BE2C (cell line): ENCODE data around the gene CCDC187.

ENCODE experiments used
- DNase-seq: peaks from one replicate; pipeline ENCODE4 v3.0.0-alpha.2; 2020
- H3K27me3 ChIP-seq: fragments of 250-450 bp; sonication (Bioruptor Pico); 2 replicates; pipeline ENCODE4 v1.5.1; 2020; ENCODE audit warnings: mild to moderate bottlenecking
- H3K36me3 ChIP-seq: fragments of 250-450 bp; sonication (Bioruptor Pico); 2 replicates; pipeline ENCODE4 v1.5.1; 2020; ENCODE audit warnings: mild to moderate bottlenecking
- H3K4me1 ChIP-seq: fragments of 250-450 bp; sonication (Bioruptor Pico); 2 replicates; pipeline ENCODE4 v1.5.1; 2020
- H3K4me3 ChIP-seq: 2 replicates; pipeline ENCODE4 v1.5.1; 2011; ENCODE audit warnings: low read depth, low read length
- H3K9me3 ChIP-seq: fragments of 250-450 bp; sonication (Bioruptor Pico); 2 replicates; pipeline ENCODE4 v1.5.1; 2020
- TF ChIP-seq, protein P1 (sequence below): IDR thresholded peaks from 2 replicates; pipeline ENCODE4 v1.5.1; 2012; ENCODE audit warnings: mild to moderate bottlenecking, low read depth, low read length

Gene CCDC187

DNA sequence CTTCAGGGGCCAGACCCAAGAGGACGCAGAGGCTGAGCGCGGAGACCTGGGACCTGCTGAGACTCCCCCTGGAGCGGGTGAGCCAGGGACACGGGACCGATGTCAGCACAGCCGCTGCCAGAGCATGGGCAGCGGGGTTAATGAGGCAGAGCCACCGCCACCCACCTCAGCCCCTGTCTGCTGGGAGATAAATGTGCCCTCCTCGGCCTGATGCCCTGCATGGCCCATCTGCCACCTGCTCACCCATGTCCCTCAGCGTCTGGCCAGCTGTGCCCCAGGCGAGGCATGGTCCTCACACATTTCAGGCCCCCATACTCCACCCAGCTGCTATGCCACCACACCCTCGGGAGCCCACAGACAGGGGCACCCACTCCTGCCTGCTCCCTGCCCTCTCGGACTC, 44.8 kb upstream of the CCDC187 start:
- H3K4me3 ChIP-seq: no peak overlapping the region
- no peaks in the 10 kb centered on the region; the same call in 1 of the 2 replicates for H3K9me3 ChIP-seq
- peaks cover 3% of the 10 kb centered on the region; the same call in 1 of the 2 replicates for H3K36me3 ChIP-seq
- H3K4me1 ChIP-seq: peaks cover 36% of the 10 kb centered on the region
- TF ChIP-seq, protein P1, sequence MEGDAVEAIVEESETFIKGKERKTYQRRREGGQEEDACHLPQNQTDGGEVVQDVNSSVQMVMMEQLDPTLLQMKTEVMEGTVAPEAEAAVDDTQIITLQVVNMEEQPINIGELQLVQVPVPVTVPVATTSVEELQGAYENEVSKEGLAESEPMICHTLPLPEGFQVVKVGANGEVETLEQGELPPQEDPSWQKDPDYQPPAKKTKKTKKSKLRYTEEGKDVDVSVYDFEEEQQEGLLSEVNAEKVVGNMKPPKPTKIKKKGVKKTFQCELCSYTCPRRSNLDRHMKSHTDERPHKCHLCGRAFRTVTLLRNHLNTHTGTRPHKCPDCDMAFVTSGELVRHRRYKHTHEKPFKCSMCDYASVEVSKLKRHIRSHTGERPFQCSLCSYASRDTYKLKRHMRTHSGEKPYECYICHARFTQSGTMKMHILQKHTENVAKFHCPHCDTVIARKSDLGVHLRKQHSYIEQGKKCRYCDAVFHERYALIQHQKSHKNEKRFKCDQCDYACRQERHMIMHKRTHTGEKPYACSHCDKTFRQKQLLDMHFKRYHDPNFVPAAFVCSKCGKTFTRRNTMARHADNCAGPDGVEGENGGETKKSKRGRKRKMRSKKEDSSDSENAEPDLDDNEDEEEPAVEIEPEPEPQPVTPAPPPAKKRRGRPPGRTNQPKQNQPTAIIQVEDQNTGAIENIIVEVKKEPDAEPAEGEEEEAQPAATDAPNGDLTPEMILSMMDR: no peak
- peak; percentile 52 for DNase-seq
- no peaks in the 10 kb centered on the region for H3K27me3 ChIP-seq

DNA sequence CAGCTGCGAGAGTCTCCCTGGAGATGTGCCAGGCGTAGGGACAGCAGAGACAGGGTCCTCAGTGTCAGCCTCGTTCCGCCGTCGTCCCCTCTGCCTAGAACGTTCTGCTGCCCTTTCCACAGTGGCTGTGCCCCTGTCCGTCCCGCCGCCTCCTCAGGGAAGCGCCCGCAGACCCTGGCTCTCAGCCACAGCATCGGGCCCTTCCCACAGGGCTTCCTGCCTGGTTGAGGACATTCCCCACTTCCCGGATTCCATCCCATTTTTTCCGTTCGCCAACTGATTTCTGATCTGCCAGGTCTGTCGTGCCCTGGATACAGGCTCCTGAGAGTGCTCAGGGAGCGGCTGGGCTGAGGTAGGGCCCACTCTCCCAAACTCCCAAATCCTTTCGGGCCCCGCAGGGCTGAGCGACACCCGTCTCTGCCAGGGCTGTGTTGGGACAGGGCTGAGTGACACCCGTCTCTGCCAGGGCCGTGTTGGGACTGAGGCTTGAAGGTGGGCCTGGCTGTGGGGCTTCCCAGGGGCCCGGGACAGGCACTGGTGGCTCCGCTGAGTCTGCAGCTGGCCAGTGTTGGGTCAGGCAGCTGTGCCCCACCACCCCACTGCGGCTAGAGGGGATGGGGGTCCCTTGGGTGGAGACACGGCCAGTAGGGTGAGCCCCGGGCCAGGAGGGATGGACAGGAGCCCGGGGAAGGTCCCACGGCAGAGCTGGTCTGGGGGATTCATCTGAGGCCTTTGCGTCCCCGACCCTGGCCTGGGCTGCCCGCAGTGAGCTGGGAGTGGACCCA, 43.8 kb upstream of the CCDC187 start:
- TF ChIP-seq, protein P1: no peak
- peak; percentile 66 for DNase-seq
- no peak overlapping the region for H3K4me3 ChIP-seq
- no peaks in the 10 kb centered on the region for H3K27me3 ChIP-seq
- peaks cover 41% of the 10 kb centered on the region for H3K4me1 ChIP-seq
- H3K36me3 ChIP-seq: no peaks in the 10 kb centered on the region
- H3K9me3 ChIP-seq: no peaks in the 10 kb centered on the region; the same call in 1 of the 2 replicates

DNA sequence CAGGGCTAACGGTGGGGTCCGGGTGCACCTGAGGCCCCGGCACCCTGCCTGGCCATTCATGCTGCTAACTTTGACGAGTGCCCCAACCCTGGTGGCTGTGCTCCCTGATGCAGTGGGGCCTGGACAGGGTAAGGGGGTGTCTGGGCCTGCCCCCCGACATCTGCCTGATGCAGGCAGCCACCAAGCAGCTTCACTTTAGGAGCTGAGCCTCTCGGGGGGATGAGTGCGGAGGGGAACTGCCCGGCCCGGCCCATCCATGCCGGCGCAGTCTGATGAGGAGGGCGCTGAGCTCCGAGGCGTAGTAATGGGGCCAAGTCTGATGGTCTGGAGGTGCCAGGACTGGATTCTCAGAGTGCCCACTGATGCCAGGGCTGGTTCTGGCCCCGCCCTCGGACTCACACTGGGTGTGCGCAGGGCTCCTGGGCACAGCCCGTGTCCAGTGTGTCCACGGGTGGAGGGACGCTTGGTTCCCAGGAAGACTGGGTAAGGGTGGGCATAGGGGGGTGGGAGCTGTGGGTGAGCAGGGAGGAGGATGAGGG, 43.1 kb upstream of the CCDC187 start:
- DNase-seq: no peak
- Histone ChIP-seq H3K4me1 (peaks cover 41% of the 10 kb centered on the region), H3K36me3 (no peaks in the 10 kb centered on the region)

DNA sequence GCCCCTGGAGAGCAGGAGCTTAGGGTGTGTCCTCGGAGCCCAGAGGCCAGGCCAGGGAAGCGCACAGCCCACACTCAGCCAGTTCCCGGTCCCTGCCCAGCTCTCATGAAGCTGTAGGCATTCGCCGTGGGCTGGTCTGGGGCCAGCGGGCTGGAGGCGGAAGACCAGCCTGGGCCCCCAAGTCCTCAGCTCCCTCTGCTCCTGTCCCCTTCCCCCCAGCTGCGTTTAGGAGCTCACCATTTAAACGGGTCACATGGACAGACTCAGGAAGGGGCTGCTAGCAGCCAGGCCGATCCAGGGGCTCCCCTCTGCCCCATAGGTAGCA, 42.2 kb upstream of the CCDC187 start:
- Histone ChIP-seq H3K36me3 (peaks cover 1% of the 10 kb centered on the region), H3K9me3 (no peaks in the 10 kb centered on the region; the same call in 1 of the 2 replicates), H3K4me3 (peak overlapping the region; percentile 29; the same call in 1 of the 2 replicates), H3K4me1 (peaks cover 41% of the 10 kb centered on the region), H3K27me3 (no peaks in the 10 kb centered on the region)
- TF ChIP-seq, protein P1: no peak
- DNase-seq: no peak

More for the DNA sequence above, 43.1 kb upstream of the CCDC187 start:
- H3K9me3 ChIP-seq: no peaks in the 10 kb centered on the region; the same call in 1 of the 2 replicates
- no peak overlapping the region for H3K4me3 ChIP-seq
- no peaks in the 10 kb centered on the region for H3K27me3 ChIP-seq
- TF ChIP-seq, protein P1: no peak

DNA sequence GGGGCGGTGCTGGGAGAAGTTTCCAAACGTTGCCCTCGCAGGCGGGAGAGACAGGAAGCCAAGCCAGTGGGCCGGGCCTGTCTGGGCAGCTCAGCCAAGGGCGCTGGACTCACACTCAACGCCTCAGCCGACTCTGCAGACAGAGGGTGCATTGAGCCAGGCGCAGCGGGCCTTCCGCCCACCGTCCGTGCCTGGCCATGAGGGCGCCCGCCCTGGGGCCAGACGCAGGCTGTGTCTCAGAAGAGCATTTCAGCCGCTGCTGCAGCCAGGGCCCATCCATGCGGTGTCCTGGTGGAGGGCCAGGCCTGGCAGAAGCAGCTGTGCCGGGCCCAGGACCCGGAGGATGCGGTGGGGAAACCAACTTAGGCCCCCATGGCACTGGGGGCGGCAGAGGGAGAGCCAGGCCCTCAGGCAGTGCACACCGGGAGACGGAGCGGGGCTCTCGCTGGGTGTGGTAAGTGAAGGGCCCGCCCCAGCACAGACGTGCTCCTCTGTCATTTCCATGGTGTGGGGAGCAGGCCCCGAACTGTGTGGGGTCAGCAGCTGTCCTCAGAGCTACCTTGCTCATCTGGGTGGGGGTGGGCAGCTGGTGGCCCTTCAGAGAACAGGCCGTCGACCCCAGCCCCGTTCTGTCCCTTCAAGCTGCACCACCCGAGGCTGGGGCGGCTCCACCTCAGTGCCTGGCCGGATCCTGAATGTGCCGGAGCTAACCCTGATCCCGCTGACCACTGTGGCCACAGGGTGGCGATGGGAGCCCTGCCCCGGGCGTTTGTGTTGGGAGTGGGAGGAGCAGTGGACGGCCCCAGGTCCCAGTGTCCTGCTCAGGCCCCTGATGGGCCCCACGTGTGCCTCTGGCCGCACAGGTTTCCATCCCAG, 41.6 kb upstream of the CCDC187 start:
- DNase-seq: peak; percentile 74
- H3K4me1 ChIP-seq: peaks cover 41% of the 10 kb centered on the region
- H3K36me3 ChIP-seq: peaks cover 6% of the 10 kb centered on the region
- no peaks in the 10 kb centered on the region for H3K27me3 ChIP-seq
- TF ChIP-seq, protein P1: peak; percentile 35
- H3K4me3 ChIP-seq: peak overlapping the region; percentile 29; the same call in 1 of the 2 replicates
- no peaks in the 10 kb centered on the region for H3K9me3 ChIP-seq
